HepG2 (cell line): ENCODE results near the gene KCNN2.

ENCODE experiments used
- CHCHD3 ChIP-seq: sonication (generic); formaldehyde crosslinking; IDR thresholded peaks from 2 replicates; pipeline ENCODE4 v1.8.0; 2022; ENCODE audit warnings: mild to moderate bottlenecking, missing genetic modification reagents, moderate library complexity
- CTCF ChIP-seq: sonication (generic); formaldehyde crosslinking; IDR thresholded peaks from 2 replicates; pipeline ENCODE4 v1.5.0; 2020; ENCODE audit warnings: mild to moderate bottlenecking, missing genetic modification reagents, moderate library complexity
- NR3C1 ChIP-seq: sonication (generic); formaldehyde crosslinking; IDR thresholded peaks from 2 replicates; pipeline ENCODE4 v1.4.0; 2020; ENCODE audit warnings: missing genetic modification reagents
- PLSCR1 ChIP-seq: sonication (generic); formaldehyde crosslinking; IDR thresholded peaks from 2 replicates; pipeline ENCODE4 v1.5.0; 2020; ENCODE audit warnings: missing genetic modification reagents, mild to moderate bottlenecking, borderline replicate concordance
- RAD51 ChIP-seq: fragments of 450-650 bp; IDR thresholded peaks from 2 replicates; pipeline ENCODE4 v1.6.1; 2016; ENCODE audit warnings: borderline replicate concordance
- SUZ12 ChIP-seq: fragments of 150-350 bp; IDR thresholded peaks from 2 replicates; pipeline ENCODE4 v1.6.1; 2014; ENCODE audit warnings: low read depth, low read length

GRCh38 chr5:114477816-114478334 lies 116.0 kb downstream of the KCNN2 start:
- no peak for TF ChIP-seq PLSCR1 (CRISPR knock-in tag)
- TF ChIP-seq CTCF (CRISPR knock-in tag) = no peak
- no peak for TF ChIP-seq SUZ12
- no peak for TF ChIP-seq RAD51
- no peak for TF ChIP-seq NR3C1 (CRISPR knock-in tag)
- TF ChIP-seq CHCHD3 = no peak
